Ishikawa (cell line): ENCODE data around the gene CNN3.

ENCODE experiments used
- CEBPB ChIP-seq: IDR thresholded peaks from 2 replicates; pipeline ENCODE4 v1.6.1; 2012
- CREB1 ChIP-seq: IDR thresholded peaks from 2 replicates; pipeline ENCODE4 v1.6.1; 2012; ENCODE audit warnings: low read depth
- EGR1 ChIP-seq: IDR thresholded peaks from 2 replicates; pipeline ENCODE4 v1.6.1; 2012
- EP300 ChIP-seq: IDR thresholded peaks from 2 replicates; pipeline ENCODE4 v1.6.1; 2012; ENCODE audit warnings: borderline replicate concordance
- FOXM1 ChIP-seq: IDR thresholded peaks from 2 replicates; pipeline ENCODE4 v1.6.1; 2012; ENCODE audit warnings: low read depth, borderline replicate concordance
- MAX ChIP-seq: IDR thresholded peaks from 2 replicates; pipeline ENCODE4 v1.6.1; 2012
- RAD21 ChIP-seq: IDR thresholded peaks from 2 replicates; pipeline ENCODE4 v1.6.1; 2012; ENCODE audit warnings: low read depth
- REST ChIP-seq: IDR thresholded peaks from 2 replicates; pipeline ENCODE4 v1.6.1; 2012; ENCODE audit warnings: low read depth, mild to moderate bottlenecking
- TAF1 ChIP-seq: IDR thresholded peaks from 2 replicates; pipeline ENCODE4 v1.6.1; 2012; ENCODE audit warnings: low read depth, mild to moderate bottlenecking
- TEAD4 ChIP-seq: IDR thresholded peaks from 2 replicates; pipeline ENCODE4 v1.6.1; 2012
- USF1 ChIP-seq: IDR thresholded peaks from 2 replicates; pipeline ENCODE4 v1.6.1; 2012
- YY1 ChIP-seq: IDR thresholded peaks from 2 replicates; pipeline ENCODE4 v1.6.1; 2012; ENCODE audit warnings: low read depth
- ZBTB7A ChIP-seq: IDR thresholded peaks from 2 replicates; pipeline ENCODE4 v1.6.1; 2012; ENCODE audit warnings: low read depth

GRCh38 chr1:94858276-94858675 lies 68.6 kb downstream of the CNN3 start:
- TF ChIP-seq REST (no peak), CEBPB (no peak), ZBTB7A (no peak), CREB1 (no peak), TAF1 (no peak), USF1 (no peak), EGR1 (no peak), EP300 (no peak), RAD21 (no peak), YY1 (no peak), MAX (no peak), FOXM1 (no peak), TEAD4 (no peak)
